K562 (cell line): Measurements from ENCODE around the gene UGT1A10. TPM values are rescaled to one million over a fixed set of nuclear protein-coding genes. Genes with fewer than 3 reads are reported as not detected.

Experiments used
- ATAC-seq: fragments of 200-7000 bp; cut with Tn5 transposase; 3 replicates; pipeline ENCODE4 v1.9.1; 2020; ENCODE audit warnings: moderate library complexity
- BruUV-seq: library from RNA; stranded (reverse); fragments of 400-500 nt; replicated peaks from 2 replicates; lab custom pipeline; 2021; lab: Mats Ljungman, UMichigan
- CTCF ChIA-PET: fragments of 300-600 bp; formaldehyde crosslinking; extraction: SDS; loops from one replicate; lab custom pipeline; 2021; ENCODE audit warnings: low intra/inter-chr PET ratio; lab: Yijun Ruan, JAX
- POLR2A ChIA-PET: fragments of 300-600, 350-650 bp; sonication (Branson Sonifier 250); formaldehyde crosslinking; extraction: SDS; loops from one replicate; lab custom pipeline; 2021; ENCODE audit warnings: antibody characterized with exemption, inconsistent platforms; lab: Yijun Ruan, JAX
- DNase-seq, 4 experiments: peaks; one replicate each; pipeline versions ENCODE4 v3.0.0 to v3.0.0-alpha.2; 2011 to 2018; ENCODE audit warnings: low spot score in 3 of 4, mixed read lengths in 3 of 4; ENCODE audit errors: extremely low read depth in 1 of 4
- FAIRE-seq: peaks from 2 replicates; lab custom pipeline; 2011; peaks lifted over from hg19 to GRCh38; lab: Jason Lieb, UNC
- H2AFZ ChIP-seq: 2 replicates; pipeline ENCODE4 v1.6.0; 2011; ENCODE audit warnings: low read depth, low read length, control low read depth, inconsistent platforms
- H3K27ac ChIP-seq: fragments of 200-600 bp; 3 replicates; pipeline ENCODE4 v1.8.0; 2011; ENCODE audit warnings: low read depth, mild to moderate bottlenecking, control low read depth, inconsistent platforms, low read length, moderate library complexity, mixed read lengths; ENCODE audit errors: extremely low read depth
- H3K27me3 ChIP-seq, 2 experiments: fragments of 300-600 bp in 1 of 2; 2 replicates in 1 of 2; 3 replicates in 1 of 2; pipeline versions ENCODE4 v1.6.0 to v1.8.0; 2011; ENCODE audit warnings: inconsistent platforms in 2 of 2, low read length in 2 of 2, mild to moderate bottlenecking in 1 of 2, mixed read lengths in 1 of 2, moderate library complexity in 1 of 2; ENCODE audit not compliant: control insufficient read depth in 2 of 2, insufficient read depth in 2 of 2
- H3K36me3 ChIP-seq: fragments of 300-600 bp; 3 replicates; pipeline ENCODE4 v1.8.0; 2011; ENCODE audit warnings: mild to moderate bottlenecking, low read length, inconsistent platforms; ENCODE audit not compliant: control insufficient read depth, insufficient read depth
- H3K4me1 ChIP-seq, 2 experiments: fragments of 200-600 bp in 1 of 2; replicated peaks in 1 of 2; 2 replicates in 1 of 2; 3 replicates in 1 of 2; pipeline versions ENCODE4 v1.5.1 to v1.8.0; 2011; ENCODE audit warnings: inconsistent platforms in 2 of 2, low read length in 2 of 2, mild to moderate bottlenecking in 1 of 2, mixed read lengths in 1 of 2, moderate library complexity in 1 of 2; ENCODE audit not compliant: control insufficient read depth in 2 of 2, insufficient read depth in 2 of 2
- H3K4me2 ChIP-seq: 2 replicates; pipeline ENCODE4 v1.6.1; 2011; ENCODE audit warnings: low read length, control low read depth, inconsistent platforms, mixed read lengths; ENCODE audit not compliant: insufficient read depth
- H3K4me3 ChIP-seq: fragments of 200-600 bp; sonication (generic), shearing (Covaris generic); 2 replicates; pipeline ENCODE4 v1.5.1; 2016; ENCODE audit warnings: control low read depth, inconsistent platforms
- H3K79me2 ChIP-seq: fragments of 200-600 bp; 3 replicates; pipeline ENCODE4 v1.8.0; 2011; ENCODE audit warnings: low read length, inconsistent platforms; ENCODE audit not compliant: control insufficient read depth, insufficient read depth
- H3K9ac ChIP-seq, 2 experiments: 2 replicates each; pipeline versions ENCODE4 v1.6.0 to v1.6.1; 2011; ENCODE audit warnings: low read depth in 2 of 2, low read length in 2 of 2, control low read depth in 1 of 2, inconsistent platforms in 1 of 2, mild to moderate bottlenecking in 1 of 2, mixed read lengths in 1 of 2; ENCODE audit not compliant: insufficient read depth in 1 of 2
- H3K9me1 ChIP-seq: one replicate; pipeline ENCODE4 v1.6.0; 2011; ENCODE audit warnings: inconsistent platforms, mild to moderate bottlenecking, low read length, moderate library complexity; ENCODE audit not compliant: control insufficient read depth, insufficient read depth
- H3K9me3 ChIP-seq: replicated peaks from 2 replicates; pipeline ENCODE4 v1.5.1; 2011; ENCODE audit warnings: low read depth, low read length, inconsistent platforms; ENCODE audit not compliant: control insufficient read depth, insufficient read depth
- H4K20me1 ChIP-seq: replicated peaks from 2 replicates; pipeline ENCODE4 v1.6.1; 2011; ENCODE audit warnings: low read length, inconsistent platforms, mixed read lengths; ENCODE audit not compliant: control insufficient read depth, insufficient read depth
- NCOA6 ChIP-seq: fragments of 450-650 bp; IDR thresholded peaks from 2 replicates; pipeline ENCODE4 v1.6.1; 2017; ENCODE audit warnings: mild to moderate bottlenecking
- RBM15 ChIP-seq: fragments of 200-400 bp; formaldehyde crosslinking; IDR thresholded peaks from 2 replicates; pipeline ENCODE4 v1.6.1; 2018; ENCODE audit warnings: mild to moderate bottlenecking, low read length, moderate library complexity; ENCODE audit not compliant: insufficient read depth
- SMAD3 ChIP-seq: fragments of 450-650 bp; formaldehyde crosslinking; conservative IDR thresholded peaks from 2 replicates; pipeline ENCODE4 v1.4.0; 2020; ENCODE audit warnings: mild to moderate bottlenecking
- SUPT5H ChIP-seq: fragments of 450-650 bp; IDR thresholded peaks from 2 replicates; pipeline ENCODE4 v1.6.1; 2016
- TRIM25 ChIP-seq: fragments of 450-650 bp; IDR thresholded peaks from 2 replicates; pipeline ENCODE4 v1.7.0; 2016; ENCODE audit warnings: borderline replicate concordance
- ZBTB1 ChIP-seq: sonication (generic); formaldehyde crosslinking; IDR thresholded peaks from 2 replicates; pipeline ENCODE4 v1.8.1; 2023; ENCODE audit warnings: missing genetic modification reagents, low read depth, mild to moderate bottlenecking, borderline replicate concordance
- ZNF175 ChIP-seq: fragments of 200-800 bp; sonication (Bioruptor generic); IDR thresholded peaks from 2 replicates; pipeline ENCODE4 v1.6.1; 2016; ENCODE audit warnings: low read depth, mild to moderate bottlenecking, missing genetic modification characterization, missing compliant biosample characterization
- ZNF609 ChIP-seq: sonication (generic); formaldehyde crosslinking; IDR thresholded peaks from 2 replicates; pipeline ENCODE4 v1.8.1; 2023; ENCODE audit warnings: missing genetic modification reagents, mild to moderate bottlenecking, borderline replicate concordance
- ZNF707 ChIP-seq: fragments of 250-450 bp; sonication (Bioruptor Pico); conservative IDR thresholded peaks from 2 replicates; pipeline ENCODE4 v1.8.0; 2022; ENCODE audit warnings: inconsistent platforms, mild to moderate bottlenecking, moderate library complexity
- WGBS: fragments of 100-300 bp; shearing (Covaris generic); methylation state at CpG from one replicate; pipeline ENCODE4 v1.1.6; 2016; ENCODE audit warnings: low coverage, mixed read lengths; ENCODE audit not compliant: insufficient coverage; ENCODE audit errors: missing lambda C conversion rate; 5-methylcytosine and 5-hydroxymethylcytosine counted together
- in situ Hi-C: fragments of 300-500 bp; cut with MboI; formaldehyde crosslinking; loops from 4 replicates; pipeline ENCODE4 v1.15.0; 2018; ENCODE audit warnings: inconsistent platforms, mixed read lengths
- intact Hi-C: fragments of 100-400 bp; cut with micrococcal nuclease; formaldehyde crosslinking; loops from 2 replicates; pipeline ENCODE4 v1.14.2; 2022
- polyA plus RNA-seq, 8 experiments: library from polyadenylated mRNA; depleted of rRNA in 4 of 8; stranded (reverse) in 5 of 8; unstranded in 3 of 8; fragments of >200 nt; fragmentation: Nextera tagmentation in 2 of 8; fragmentation: Illumina TruSeq in 1 of 8; extraction: Ambion mirVana in 2 of 8; extraction: Trizol in 1 of 8; gene quantifications; 2 replicates each; pipeline versions ENCODE4 v1.2.1 to v1.2.3, GENCODE V29; 2011 to 2014; ENCODE audit warnings: inconsistent platforms in 1 of 8, missing spikeins in 1 of 8
- total RNA-seq, 7 experiments: library from RNA; depleted of rRNA in 6 of 7; stranded (reverse); fragments of >200 nt in 6 of 7; fragmentation: Illumina TruSeq in 2 of 7; extraction: Trizol in 2 of 7; gene quantifications; 2 replicates each; pipeline versions ENCODE4 v1.2.1 to v1.2.3, GENCODE V29; 2011 to 2021; ENCODE audit warnings: low replicate concordance in 1 of 7
- TF ChIP-seq, protein P1 (sequence below): sonication (generic); formaldehyde crosslinking; IDR thresholded peaks from 2 replicates; pipeline ENCODE4 v1.8.1; 2023; ENCODE audit warnings: mild to moderate bottlenecking, missing genetic modification reagents
- TF ChIP-seq, protein P2 (sequence below): fragments of 250-450 bp; sonication (Bioruptor Pico); IDR thresholded peaks from 2 replicates; pipeline ENCODE4 v1.4.0; 2020; ENCODE audit warnings: mild to moderate bottlenecking, moderate library complexity

UGT1A10 gene
- total and polyA plus RNA-seq, 9 of the 15 experiments (the other 6 are each of a cell fraction or from before 2014, with no cell fraction given) = not detected

GRCh38 chr2:233817361-233817911 lies 181.2 kb downstream of the UGT1A10 start:
- in situ Hi-C loops (no loop called here), intact Hi-C loops (no loop called here)
- WGBS = 10% methylated on average over 3 of the region's 3 CpGs
- Histone ChIP-seq H3K27me3 (peaks cover 0 to 51% of the 10 kb centered on the region in 2 experiments; a peak in 4 of 5 replicates), H3K9me3 (no peaks in the 10 kb centered on the region), H3K4me2 (no peak overlapping the region), H3K4me1 (no peaks in the 10 kb centered on the region; a peak in 1 of 5 replicates), H3K9ac (no peak overlapping the region), H2AFZ (no peak overlapping the region), H3K79me2 (no peaks in the 10 kb centered on the region), H3K36me3 (no peaks in the 10 kb centered on the region), H3K9me1 (no peaks in the 10 kb centered on the region), H3K4me3 (no peak overlapping the region), H4K20me1 (no peaks in the 10 kb centered on the region; the same call in 1 of the 2 replicates), H3K27ac (no peak overlapping the region)
- ATAC-seq (no peak), FAIRE-seq (no peak), DNase-seq (no peak)
- POLR2A ChIA-PET = interaction anchor here (0.6 kb wide), 1 partner anchor 20 kb away, joined by 3 read pairs; no protein-coding TSS in a partner anchor
- CTCF ChIA-PET = no interaction called here
- BruUV-seq = no TSS peak
- TF ChIP-seq RBM15 (no peak), SUPT5H (no peak), ZNF609 (no peak), TRIM25 (no peak), ZNF175 (CRISPR knock-in tag) (no peak), SMAD3 (no peak), ZBTB1 (CRISPR knock-in tag) (no peak), NCOA6 (no peak), ZNF707 (CRISPR knock-in tag) (no peak)
- TF ChIP-seq, protein P1, sequence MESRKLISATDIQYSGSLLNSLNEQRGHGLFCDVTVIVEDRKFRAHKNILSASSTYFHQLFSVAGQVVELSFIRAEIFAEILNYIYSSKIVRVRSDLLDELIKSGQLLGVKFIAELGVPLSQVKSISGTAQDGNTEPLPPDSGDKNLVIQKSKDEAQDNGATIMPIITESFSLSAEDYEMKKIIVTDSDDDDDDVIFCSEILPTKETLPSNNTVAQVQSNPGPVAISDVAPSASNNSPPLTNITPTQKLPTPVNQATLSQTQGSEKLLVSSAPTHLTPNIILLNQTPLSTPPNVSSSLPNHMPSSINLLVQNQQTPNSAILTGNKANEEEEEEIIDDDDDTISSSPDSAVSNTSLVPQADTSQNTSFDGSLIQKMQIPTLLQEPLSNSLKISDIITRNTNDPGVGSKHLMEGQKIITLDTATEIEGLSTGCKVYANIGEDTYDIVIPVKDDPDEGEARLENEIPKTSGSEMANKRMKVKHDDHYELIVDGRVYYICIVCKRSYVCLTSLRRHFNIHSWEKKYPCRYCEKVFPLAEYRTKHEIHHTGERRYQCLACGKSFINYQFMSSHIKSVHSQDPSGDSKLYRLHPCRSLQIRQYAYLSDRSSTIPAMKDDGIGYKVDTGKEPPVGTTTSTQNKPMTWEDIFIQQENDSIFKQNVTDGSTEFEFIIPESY (CRISPR knock-in tag) = no peak
- TF ChIP-seq, protein P2, sequence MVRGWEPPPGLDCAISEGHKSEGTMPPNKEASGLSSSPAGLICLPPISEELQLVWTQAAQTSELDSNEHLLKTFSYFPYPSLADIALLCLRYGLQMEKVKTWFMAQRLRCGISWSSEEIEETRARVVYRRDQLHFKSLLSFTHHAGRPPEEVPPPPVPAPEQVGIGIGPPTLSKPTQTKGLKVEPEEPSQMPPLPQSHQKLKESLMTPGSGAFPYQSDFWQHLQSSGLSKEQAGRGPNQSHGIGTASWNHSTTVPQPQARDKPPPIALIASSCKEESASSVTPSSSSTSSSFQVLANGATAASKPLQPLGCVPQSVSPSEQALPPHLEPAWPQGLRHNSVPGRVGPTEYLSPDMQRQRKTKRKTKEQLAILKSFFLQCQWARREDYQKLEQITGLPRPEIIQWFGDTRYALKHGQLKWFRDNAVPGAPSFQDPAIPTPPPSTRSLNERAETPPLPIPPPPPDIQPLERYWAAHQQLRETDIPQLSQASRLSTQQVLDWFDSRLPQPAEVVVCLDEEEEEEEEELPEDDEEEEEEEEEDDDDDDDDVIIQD (CRISPR knock-in tag) = no peak
